Superior temporal gyrus (tissue), 1 donor: ENCODE measurements around the gene ANKRD44.

Experiments used
- DNase-seq: peaks from one replicate; pipeline ENCODE4 v3.0.0-alpha.2; 2016; ENCODE audit errors: extremely low spot score

Gene ANKRD44

GRCh38 chr2:196957881-196958525 is 352.6 kb downstream of the ANKRD44 start:
- no peak for DNase-seq

GRCh38 chr2:196957442-196957841 is 353.1 kb downstream of the ANKRD44 start:
- DNase-seq: no peak

GRCh38 chr2:196956069-196956468 is 354.5 kb downstream of the ANKRD44 start:
- DNase-seq: no peak

GRCh38 chr2:196955036-196955435 is 355.5 kb downstream of the ANKRD44 start:
- DNase-seq: no peak

- no peak for DNase-seq
Observed at GRCh38 chr2:196954001-196954400, 356.6 kb downstream of the ANKRD44 start.

- DNase-seq: no peak
Observed at GRCh38 chr2:196952936-196953335, 357.6 kb downstream of the ANKRD44 start.

- DNase-seq: no peak
Observed at GRCh38 chr2:196951973-196952372, 358.6 kb downstream of the ANKRD44 start.

- DNase-seq: no peak
Observed at GRCh38 chr2:196949116-196949515, 361.5 kb downstream of the ANKRD44 start.

- DNase-seq: no peak
Observed at GRCh38 chr2:196944570-196944969, 366.0 kb downstream of the ANKRD44 start.

GRCh38 chr2:196941398-196942078 is 369.0 kb downstream of the ANKRD44 start:
- no peak for DNase-seq

- no peak for DNase-seq
Observed at GRCh38 chr2:196939371-196939770, 371.2 kb downstream of the ANKRD44 start.
